Retinal pigment epithelial cell (primary cell): Measurements from ENCODE around the gene ZNF133.

Source experiments
- DNase-seq: peaks from one replicate; pipeline ENCODE4 v3.0.0-alpha.2; 2010; ENCODE audit warnings: low read depth
- H3K4me3 ChIP-seq: 2 replicates; pipeline ENCODE4 v1.5.1; 2011; ENCODE audit warnings: mild to moderate bottlenecking, low read length, control low read depth, moderate library complexity
- CTCF ChIP-seq: conservative IDR thresholded peaks from 2 replicates; pipeline ENCODE4 v1.5.1; 2011; ENCODE audit warnings: low read depth, low read length, control low read depth, inconsistent platforms

Gene ZNF133

GRCh38 chr20:18255526-18255925 lies 32.8 kb upstream of the ZNF133 start:
- no peak for DNase-seq
- TF ChIP-seq CTCF: no peak
- no peak overlapping the region for H3K4me3 ChIP-seq

GRCh38 chr20:18256440-18257090 lies 31.8 kb upstream of the ZNF133 start:
- DNase-seq: no peak
- TF ChIP-seq CTCF: no peak
- no peak overlapping the region for H3K4me3 ChIP-seq

- no peak for TF ChIP-seq CTCF
- no peak for DNase-seq
- H3K4me3 ChIP-seq: no peak overlapping the region
Measured at GRCh38 chr20:18258126-18258860, 30.0 kb upstream of the ZNF133 start.

GRCh38 chr20:18259730-18260129 lies 28.6 kb upstream of the ZNF133 start:
- no peak for DNase-seq
- no peak overlapping the region for H3K4me3 ChIP-seq
- no peak for TF ChIP-seq CTCF

GRCh38 chr20:18263723-18264122 lies 24.6 kb upstream of the ZNF133 start:
- TF ChIP-seq CTCF: no peak
- no peak overlapping the region for H3K4me3 ChIP-seq
- DNase-seq: no peak

GRCh38 chr20:18265441-18265840 lies 22.9 kb upstream of the ZNF133 start:
- no peak for DNase-seq
- H3K4me3 ChIP-seq: no peak overlapping the region
- no peak for TF ChIP-seq CTCF

GRCh38 chr20:18266282-18266681 lies 22.0 kb upstream of the ZNF133 start:
- DNase-seq: no peak
- H3K4me3 ChIP-seq: no peak overlapping the region
- TF ChIP-seq CTCF: no peak
